SU-DHL-6 (cell line): Measurements from ENCODE around the gene DNASE1.

Experiments
- H2AFZ ChIP-seq: fragments of 200-600 bp; sonication (generic); 2 replicates; pipeline ENCODE4 v1.6.1; 2014; ENCODE audit warnings: low read depth, mild to moderate bottlenecking, moderate library complexity, mixed read lengths, antibody characterized with exemption, low read length; ENCODE audit not compliant: severe bottlenecking
- H3F3A ChIP-seq: fragments of 200-600 bp; shearing (Covaris generic); 2 replicates; pipeline ENCODE4 v1.6.0; 2016; ENCODE audit warnings: antibody characterized with exemption, mild to moderate bottlenecking; ENCODE audit not compliant: insufficient read depth
- H3K27ac ChIP-seq: fragments of 200-600 bp; sonication (generic); 2 replicates; pipeline ENCODE4 v1.5.1; 2016; ENCODE audit warnings: low read depth, mild to moderate bottlenecking, low read length, moderate library complexity, mixed read lengths
- H3K27me3 ChIP-seq: fragments of 200-600 bp; sonication (generic), shearing (Covaris generic); 2 replicates; pipeline ENCODE4 v1.6.0; 2014; ENCODE audit warnings: mild to moderate bottlenecking, low read length
- H3K36me3 ChIP-seq: fragments of 200-600 bp; sonication (generic); 2 replicates; pipeline ENCODE4 v1.6.1; 2014; ENCODE audit warnings: mild to moderate bottlenecking, low read length, mixed read lengths
- H3K4me2 ChIP-seq: fragments of 300-600, 200-600 bp; shearing (Covaris generic), sonication (generic); 2 replicates; pipeline ENCODE4 v1.6.0; 2014; ENCODE audit warnings: low read length, low read depth, mild to moderate bottlenecking; ENCODE audit not compliant: poor library complexity, severe bottlenecking
- H3K4me3 ChIP-seq: fragments of 200-600 bp; sonication (generic); 2 replicates; pipeline ENCODE4 v1.5.1; 2014; ENCODE audit warnings: antibody characterized with exemption, low read length, mild to moderate bottlenecking, mixed read lengths; ENCODE audit not compliant: insufficient read depth, poor library complexity, severe bottlenecking
- H3K79me2 ChIP-seq: fragments of 200-600 bp; sonication (generic); 2 replicates; pipeline ENCODE4 v1.6.1; 2014; ENCODE audit warnings: mild to moderate bottlenecking, low read length, moderate library complexity; ENCODE audit not compliant: insufficient read depth
- H3K9ac ChIP-seq: fragments of 200-600 bp; sonication (generic); 2 replicates; pipeline ENCODE4 v1.7.0; 2014; ENCODE audit warnings: mild to moderate bottlenecking, low read length
- H3K9me2 ChIP-seq: fragments of 200-600 bp; sonication (generic); replicated peaks from 2 replicates; pipeline ENCODE4 v1.6.1; 2014; ENCODE audit warnings: low read length; ENCODE audit not compliant: insufficient read depth
- H3K9me3 ChIP-seq: fragments of 200-600 bp; sonication (generic); 2 replicates; pipeline ENCODE4 v1.6.1; 2014; ENCODE audit warnings: low read length, mixed read lengths; ENCODE audit not compliant: insufficient read depth
- H4K20me1 ChIP-seq: fragments of 200-600 bp; sonication (generic); 2 replicates; pipeline ENCODE4 v1.6.1; 2014; ENCODE audit warnings: low read depth, mild to moderate bottlenecking, antibody characterized with exemption, low read length, moderate library complexity, mixed read lengths
- EZH2phosphoT487 ChIP-seq: fragments of 200-600 bp; sonication (generic), shearing (Covaris generic); conservative IDR thresholded peaks from 2 replicates; pipeline ENCODE4 v1.6.1; 2018; ENCODE audit warnings: mild to moderate bottlenecking, antibody characterized with exemption, low read length, moderate library complexity, mixed read lengths
- TF ChIP-seq, protein P1 (sequence below): fragments of 200-600 bp; sonication (generic); IDR thresholded peaks from one replicate; pipeline ENCODE4 v1.5.1; 2017; ENCODE audit warnings: antibody characterized with exemption, mild to moderate bottlenecking, low read length, moderate library complexity; ENCODE audit not compliant: insufficient read depth, poor library complexity, severe bottlenecking

The DNASE1 gene

DNA sequence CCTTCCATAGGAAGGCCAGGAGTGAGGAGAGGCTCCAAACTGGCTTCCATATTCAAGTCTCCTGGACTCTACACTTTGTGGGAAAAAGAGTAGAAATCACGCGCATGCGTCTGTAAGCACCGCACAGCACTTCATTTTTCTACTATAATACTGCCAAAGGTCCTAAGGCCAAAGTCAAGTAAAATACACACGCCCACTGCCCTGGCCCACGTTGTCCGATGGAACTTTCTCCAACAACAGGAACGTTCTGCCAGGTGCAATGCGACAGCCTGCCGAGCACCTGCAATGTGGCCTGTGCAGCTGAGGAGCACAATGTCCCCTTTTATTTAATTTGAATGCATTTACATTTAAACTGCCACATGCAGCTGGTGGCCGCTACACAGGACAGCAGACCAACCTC is 23.5 kb downstream of the DNASE1 start:
- Histone ChIP-seq H3K9me2 (no peaks in the 10 kb centered on the region), H4K20me1 (no peaks in the 10 kb centered on the region), H3K9me3 (no peaks in the 10 kb centered on the region), H3K79me2 (no peaks in the 10 kb centered on the region; the same call in 1 of the 2 replicates), H3K4me3 (no peak overlapping the region), H3K4me2 (no peak overlapping the region), H3K9ac (no peak overlapping the region), H3K27ac (no peak overlapping the region), H3F3A (0 out of 2 replicates have a peak, but pooled peaks cover 2% of the 10 kb centered on the region), H2AFZ (no peak overlapping the region), H3K36me3 (peaks cover 10% of the 10 kb centered on the region; the same call in 1 of the 2 replicates), H3K27me3 (no peaks in the 10 kb centered on the region)
- TF ChIP-seq, protein P1, sequence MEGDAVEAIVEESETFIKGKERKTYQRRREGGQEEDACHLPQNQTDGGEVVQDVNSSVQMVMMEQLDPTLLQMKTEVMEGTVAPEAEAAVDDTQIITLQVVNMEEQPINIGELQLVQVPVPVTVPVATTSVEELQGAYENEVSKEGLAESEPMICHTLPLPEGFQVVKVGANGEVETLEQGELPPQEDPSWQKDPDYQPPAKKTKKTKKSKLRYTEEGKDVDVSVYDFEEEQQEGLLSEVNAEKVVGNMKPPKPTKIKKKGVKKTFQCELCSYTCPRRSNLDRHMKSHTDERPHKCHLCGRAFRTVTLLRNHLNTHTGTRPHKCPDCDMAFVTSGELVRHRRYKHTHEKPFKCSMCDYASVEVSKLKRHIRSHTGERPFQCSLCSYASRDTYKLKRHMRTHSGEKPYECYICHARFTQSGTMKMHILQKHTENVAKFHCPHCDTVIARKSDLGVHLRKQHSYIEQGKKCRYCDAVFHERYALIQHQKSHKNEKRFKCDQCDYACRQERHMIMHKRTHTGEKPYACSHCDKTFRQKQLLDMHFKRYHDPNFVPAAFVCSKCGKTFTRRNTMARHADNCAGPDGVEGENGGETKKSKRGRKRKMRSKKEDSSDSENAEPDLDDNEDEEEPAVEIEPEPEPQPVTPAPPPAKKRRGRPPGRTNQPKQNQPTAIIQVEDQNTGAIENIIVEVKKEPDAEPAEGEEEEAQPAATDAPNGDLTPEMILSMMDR, result no peak
- no peak for TF ChIP-seq EZH2phosphoT487

GRCh38 chr16:3681206-3681605 is 26.7 kb downstream of the DNASE1 start:
- no peak overlapping the region for H3K4me3 ChIP-seq
- H2AFZ ChIP-seq, result no peak overlapping the region
- H3K9me3 ChIP-seq, result no peaks in the 10 kb centered on the region
- TF ChIP-seq, protein P1, result no peak
- H3K9ac ChIP-seq, result no peak overlapping the region
- peaks cover 12% of the 10 kb centered on the region; the same call in 1 of the 2 replicates for H3K36me3 ChIP-seq
- H3K4me2 ChIP-seq, result no peak overlapping the region
- no peaks in the 10 kb centered on the region for H3K9me2 ChIP-seq
- no peak overlapping the region for H3K27ac ChIP-seq
- H3F3A ChIP-seq, result 0 out of 2 replicates have a peak, but pooled peaks cover 2% of the 10 kb centered on the region
- no peaks in the 10 kb centered on the region for H3K27me3 ChIP-seq
- no peaks in the 10 kb centered on the region for H4K20me1 ChIP-seq
- H3K79me2 ChIP-seq, result no peaks in the 10 kb centered on the region; the same call in 1 of the 2 replicates

- Histone ChIP-seq H3K36me3 (peaks cover 16% of the 10 kb centered on the region; the same call in 1 of the 2 replicates), H3K27me3 (no peaks in the 10 kb centered on the region), H3K27ac (no peak overlapping the region)
Observed at GRCh38 chr16:3687021-3687420, 32.5 kb downstream of the DNASE1 start.

More at GRCh38 chr16:3687021-3687420, 32.5 kb downstream of the DNASE1 start:
- no peak overlapping the region for H3K4me3 ChIP-seq
- H3K9me3 ChIP-seq, result no peaks in the 10 kb centered on the region
- no peaks in the 10 kb centered on the region for H3F3A ChIP-seq
- TF ChIP-seq, protein P1, result no peak
- no peak for TF ChIP-seq EZH2phosphoT487
- peaks cover 3% of the 10 kb centered on the region; the same call in 1 of the 2 replicates for H3K79me2 ChIP-seq
- no peak overlapping the region for H3K9ac ChIP-seq
- no peaks in the 10 kb centered on the region for H4K20me1 ChIP-seq
- no peak overlapping the region for H2AFZ ChIP-seq
- H3K9me2 ChIP-seq, result no peaks in the 10 kb centered on the region
- H3K4me2 ChIP-seq, result no peak overlapping the region
